ENCODE results near the gene JPT2.

DNA sequence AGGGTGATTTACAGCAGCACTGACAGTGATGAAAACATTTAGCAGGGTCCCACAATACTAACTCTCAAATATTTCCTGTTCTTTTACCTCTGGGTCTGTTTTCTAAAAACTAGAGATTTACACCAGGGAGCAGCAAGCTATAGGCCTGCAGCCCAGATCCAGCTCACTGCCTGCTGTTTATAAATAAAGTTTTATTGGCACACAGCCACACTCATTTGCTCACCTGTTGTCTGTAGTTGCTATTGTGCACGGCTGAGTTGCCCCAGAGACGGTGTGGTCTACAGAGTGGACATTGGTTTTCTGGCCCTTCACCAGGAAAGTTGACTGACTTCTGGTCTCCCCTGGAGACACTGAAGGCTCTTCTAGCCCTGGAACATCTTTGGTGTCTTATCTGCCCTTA lies 16.3 kb upstream of the JPT2 start:
- TF ChIP-seq, protein P1, sequence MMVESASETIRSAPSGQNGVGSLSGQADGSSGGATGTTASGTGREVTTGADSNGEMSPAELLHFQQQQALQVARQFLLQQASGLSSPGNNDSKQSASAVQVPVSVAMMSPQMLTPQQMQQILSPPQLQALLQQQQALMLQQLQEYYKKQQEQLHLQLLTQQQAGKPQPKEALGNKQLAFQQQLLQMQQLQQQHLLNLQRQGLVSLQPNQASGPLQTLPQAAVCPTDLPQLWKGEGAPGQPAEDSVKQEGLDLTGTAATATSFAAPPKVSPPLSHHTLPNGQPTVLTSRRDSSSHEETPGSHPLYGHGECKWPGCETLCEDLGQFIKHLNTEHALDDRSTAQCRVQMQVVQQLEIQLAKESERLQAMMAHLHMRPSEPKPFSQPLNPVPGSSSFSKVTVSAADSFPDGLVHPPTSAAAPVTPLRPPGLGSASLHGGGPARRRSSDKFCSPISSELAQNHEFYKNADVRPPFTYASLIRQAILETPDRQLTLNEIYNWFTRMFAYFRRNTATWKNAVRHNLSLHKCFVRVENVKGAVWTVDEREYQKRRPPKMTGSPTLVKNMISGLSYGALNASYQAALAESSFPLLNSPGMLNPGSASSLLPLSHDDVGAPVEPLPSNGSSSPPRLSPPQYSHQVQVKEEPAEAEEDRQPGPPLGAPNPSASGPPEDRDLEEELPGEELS (CRISPR knock-in tag; IDR thresholded peaks at IDR 0.05): no peak
- TF ChIP-seq, protein P2, sequence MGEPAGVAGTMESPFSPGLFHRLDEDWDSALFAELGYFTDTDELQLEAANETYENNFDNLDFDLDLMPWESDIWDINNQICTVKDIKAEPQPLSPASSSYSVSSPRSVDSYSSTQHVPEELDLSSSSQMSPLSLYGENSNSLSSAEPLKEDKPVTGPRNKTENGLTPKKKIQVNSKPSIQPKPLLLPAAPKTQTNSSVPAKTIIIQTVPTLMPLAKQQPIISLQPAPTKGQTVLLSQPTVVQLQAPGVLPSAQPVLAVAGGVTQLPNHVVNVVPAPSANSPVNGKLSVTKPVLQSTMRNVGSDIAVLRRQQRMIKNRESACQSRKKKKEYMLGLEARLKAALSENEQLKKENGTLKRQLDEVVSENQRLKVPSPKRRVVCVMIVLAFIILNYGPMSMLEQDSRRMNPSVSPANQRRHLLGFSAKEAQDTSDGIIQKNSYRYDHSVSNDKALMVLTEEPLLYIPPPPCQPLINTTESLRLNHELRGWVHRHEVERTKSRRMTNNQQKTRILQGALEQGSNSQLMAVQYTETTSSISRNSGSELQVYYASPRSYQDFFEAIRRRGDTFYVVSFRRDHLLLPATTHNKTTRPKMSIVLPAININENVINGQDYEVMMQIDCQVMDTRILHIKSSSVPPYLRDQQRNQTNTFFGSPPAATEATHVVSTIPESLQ (CRISPR knock-in tag; IDR thresholded peaks at IDR 0.05): no peak

Measured in WTC11 (cell line).